AG04449 (cell line): ENCODE data around the gene FLT1.

Source experiments
- CTCF ChIA-PET: fragments of 350-600 bp; formaldehyde crosslinking; extraction: SDS; loops from one replicate; lab custom pipeline; 2021; ENCODE audit warnings: antibody characterized with exemption; lab: Yijun Ruan, JAX
- POLR2A ChIA-PET: fragments of 400-600, 350-600 bp; formaldehyde crosslinking; extraction: SDS; loops from one replicate; lab custom pipeline; 2020; ENCODE audit warnings: antibody characterized with exemption, inconsistent platforms; lab: Yijun Ruan, JAX
- DNase-seq: peaks from one replicate; pipeline ENCODE4 v3.0.0-alpha.2; 2010; ENCODE audit warnings: low read depth, low spot score
- H3K4me3 ChIP-seq: 2 replicates; pipeline ENCODE4 v1.5.1; 2011; ENCODE audit warnings: low read depth, mild to moderate bottlenecking, control low read depth, low read length
- TF ChIP-seq, protein P1 (sequence below): IDR thresholded peaks from one replicate; pipeline ENCODE4 v1.5.1; 2011; ENCODE audit warnings: mild to moderate bottlenecking, moderate library complexity, low read length, control low read depth, inconsistent platforms; ENCODE audit not compliant: insufficient read depth; ENCODE audit errors: missing control alignments

Gene FLT1

DNA sequence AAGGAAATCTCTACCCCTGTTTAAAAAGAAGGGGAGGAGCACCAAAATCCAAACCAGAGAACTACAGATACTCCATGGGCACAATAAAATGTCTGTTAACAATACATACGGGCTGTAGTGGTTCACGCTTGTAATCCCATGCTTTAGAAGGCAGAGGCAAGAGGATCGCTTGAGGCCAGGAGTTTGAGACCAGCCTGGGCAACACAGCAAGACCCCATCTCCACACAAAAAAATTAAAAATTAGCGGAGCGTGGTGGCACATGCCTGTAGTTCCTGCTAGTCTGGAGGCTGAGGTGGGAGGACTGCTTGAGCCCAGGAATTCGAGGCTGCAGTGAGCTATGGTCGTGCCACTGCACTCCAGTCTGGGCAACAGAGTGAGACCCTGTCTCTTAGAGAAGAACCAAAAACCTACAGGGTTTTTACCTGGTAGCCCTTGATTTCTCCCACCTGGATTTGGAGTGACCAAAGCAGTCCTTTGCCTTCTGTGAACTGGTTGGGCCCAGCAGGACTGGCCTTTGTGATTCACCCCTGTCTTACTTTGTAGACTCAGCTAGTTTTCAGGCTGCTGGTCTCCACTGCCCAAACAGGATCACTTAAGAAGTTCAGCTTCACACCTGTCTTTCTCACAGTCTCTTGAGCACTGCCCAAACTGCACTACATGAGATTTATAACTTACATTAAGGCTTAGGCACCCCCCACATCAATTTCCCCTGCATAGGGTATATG is 38.7 kb upstream of the FLT1 start:
- TF ChIP-seq, protein P1, sequence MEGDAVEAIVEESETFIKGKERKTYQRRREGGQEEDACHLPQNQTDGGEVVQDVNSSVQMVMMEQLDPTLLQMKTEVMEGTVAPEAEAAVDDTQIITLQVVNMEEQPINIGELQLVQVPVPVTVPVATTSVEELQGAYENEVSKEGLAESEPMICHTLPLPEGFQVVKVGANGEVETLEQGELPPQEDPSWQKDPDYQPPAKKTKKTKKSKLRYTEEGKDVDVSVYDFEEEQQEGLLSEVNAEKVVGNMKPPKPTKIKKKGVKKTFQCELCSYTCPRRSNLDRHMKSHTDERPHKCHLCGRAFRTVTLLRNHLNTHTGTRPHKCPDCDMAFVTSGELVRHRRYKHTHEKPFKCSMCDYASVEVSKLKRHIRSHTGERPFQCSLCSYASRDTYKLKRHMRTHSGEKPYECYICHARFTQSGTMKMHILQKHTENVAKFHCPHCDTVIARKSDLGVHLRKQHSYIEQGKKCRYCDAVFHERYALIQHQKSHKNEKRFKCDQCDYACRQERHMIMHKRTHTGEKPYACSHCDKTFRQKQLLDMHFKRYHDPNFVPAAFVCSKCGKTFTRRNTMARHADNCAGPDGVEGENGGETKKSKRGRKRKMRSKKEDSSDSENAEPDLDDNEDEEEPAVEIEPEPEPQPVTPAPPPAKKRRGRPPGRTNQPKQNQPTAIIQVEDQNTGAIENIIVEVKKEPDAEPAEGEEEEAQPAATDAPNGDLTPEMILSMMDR, result no peak
- H3K4me3 ChIP-seq, result no peak overlapping the region
- CTCF ChIA-PET, result interaction anchor here (0.7 to 1.7 kb wide), 3 partner anchors 9 to 103 kb away, joined by 3 to 5 read pairs (median 4); no protein-coding TSS in a partner anchor
- POLR2A ChIA-PET, result interaction anchor here (0.7 kb wide), 1 partner anchor 36 kb away, joined by 3 read pairs; no protein-coding TSS in a partner anchor
- no peak for DNase-seq

DNA sequence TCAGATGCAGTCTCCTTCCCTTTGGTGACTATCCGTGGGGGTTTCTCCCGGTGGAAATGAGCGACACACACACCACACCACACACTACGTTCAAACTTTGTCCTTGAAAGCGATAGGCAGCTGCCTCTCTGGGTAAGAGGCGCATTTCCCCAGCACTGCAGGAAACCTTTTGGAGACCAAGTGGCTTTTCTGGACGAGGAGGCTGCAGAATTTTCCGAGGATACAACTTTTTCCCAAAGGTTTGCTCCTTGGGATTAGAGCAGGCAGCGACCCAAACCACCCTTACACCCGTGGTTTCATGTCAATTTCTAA is 38.2 kb upstream of the FLT1 start:
- ChIA-PET POLR2A (interaction anchor here (0.6 kb wide), 1 partner anchor 78 kb away, joined by 4 read pairs; no protein-coding TSS in a partner anchor), CTCF (no interaction called here)
- TF ChIP-seq, protein P1, result no peak
- peak overlapping the region; percentile 56 for H3K4me3 ChIP-seq
- no peak for DNase-seq

DNA sequence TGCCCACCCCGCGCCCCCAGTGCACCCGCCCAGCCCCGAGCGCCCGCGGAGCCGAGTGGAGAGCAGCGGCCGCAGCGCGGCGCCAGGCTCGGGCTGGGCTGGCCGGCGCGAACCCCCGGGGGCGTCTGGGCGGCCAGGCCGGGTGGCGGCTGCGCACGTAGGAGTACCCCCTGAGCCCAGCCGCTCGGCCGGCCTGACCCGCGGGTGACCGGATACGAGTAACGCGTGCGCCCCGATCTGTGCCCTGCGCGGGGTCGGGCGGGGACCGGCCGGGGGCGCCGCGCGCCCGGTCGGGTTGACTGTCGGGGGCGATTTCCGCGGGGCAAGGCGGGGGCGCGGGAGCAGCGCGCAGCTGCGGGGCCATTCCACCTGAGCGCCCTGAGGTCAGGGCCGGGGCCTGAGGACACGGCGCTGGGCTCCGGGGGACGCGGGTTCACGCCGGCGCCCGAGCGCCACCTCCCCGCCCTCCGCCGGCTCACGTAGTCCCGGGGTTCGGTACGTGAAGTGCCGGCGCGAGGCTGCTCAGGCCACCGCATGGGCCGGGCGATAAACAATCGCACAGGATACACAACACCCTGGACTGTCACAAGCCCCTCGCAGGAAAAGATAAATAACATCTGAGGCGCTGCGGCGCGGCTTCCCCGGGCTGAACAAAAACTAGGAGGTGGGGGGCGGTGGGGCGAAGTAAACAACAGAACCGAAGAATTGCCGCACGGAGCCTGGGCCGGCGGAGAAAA is 37.6 kb upstream of the FLT1 start:
- no peak for DNase-seq
- TF ChIP-seq, protein P1, result no peak
- ChIA-PET CTCF (interaction anchor here (0.9 kb wide), 1 partner anchor 123 kb away, joined by 3 read pairs; no protein-coding TSS in a partner anchor), POLR2A (interaction anchor here (0.6 kb wide), 1 partner anchor 78 kb away, joined by 4 read pairs; no protein-coding TSS in a partner anchor)
- peak overlapping the region; percentile 56 for H3K4me3 ChIP-seq

DNA sequence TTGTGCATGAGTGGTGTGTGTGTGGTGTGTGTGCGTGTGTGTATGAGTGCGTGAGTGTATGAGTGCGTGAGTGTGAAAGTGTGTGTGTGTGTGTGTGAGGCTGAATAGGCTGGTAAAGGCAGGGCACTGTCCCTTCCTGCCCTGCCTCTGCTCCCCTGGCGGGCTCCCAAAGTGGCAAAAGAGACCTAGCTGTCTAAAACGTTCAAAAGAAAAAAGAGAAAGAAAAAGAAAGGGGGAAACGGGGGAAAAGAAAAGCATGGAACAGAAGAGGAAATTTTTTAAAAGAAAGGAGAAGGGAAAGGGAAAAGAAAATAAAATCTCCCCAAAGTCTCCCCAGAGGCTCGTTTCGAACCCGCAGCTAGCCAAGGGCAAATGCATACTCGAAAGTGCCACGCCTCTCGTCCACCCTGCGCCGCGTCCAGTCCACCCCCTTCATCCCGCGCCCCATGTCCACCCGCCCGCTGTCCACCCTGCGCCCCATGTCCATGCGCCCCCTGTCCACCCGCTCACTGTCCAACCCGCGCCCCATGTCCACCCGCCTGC is 37.0 kb upstream of the FLT1 start:
- DNase-seq, result no peak
- TF ChIP-seq, protein P1, result no peak
- ChIA-PET CTCF (interaction anchor here (0.9 to 3.1 kb wide), 3 partner anchors 107 to 207 kb away, joined by 3 to 19 read pairs (median 4); no protein-coding TSS in a partner anchor), POLR2A (interaction anchor here (1.0 kb wide), 1 partner anchor 39 kb away, joined by 3 read pairs; no protein-coding TSS in a partner anchor)
- H3K4me3 ChIP-seq, result peak overlapping the region; percentile 56

DNA sequence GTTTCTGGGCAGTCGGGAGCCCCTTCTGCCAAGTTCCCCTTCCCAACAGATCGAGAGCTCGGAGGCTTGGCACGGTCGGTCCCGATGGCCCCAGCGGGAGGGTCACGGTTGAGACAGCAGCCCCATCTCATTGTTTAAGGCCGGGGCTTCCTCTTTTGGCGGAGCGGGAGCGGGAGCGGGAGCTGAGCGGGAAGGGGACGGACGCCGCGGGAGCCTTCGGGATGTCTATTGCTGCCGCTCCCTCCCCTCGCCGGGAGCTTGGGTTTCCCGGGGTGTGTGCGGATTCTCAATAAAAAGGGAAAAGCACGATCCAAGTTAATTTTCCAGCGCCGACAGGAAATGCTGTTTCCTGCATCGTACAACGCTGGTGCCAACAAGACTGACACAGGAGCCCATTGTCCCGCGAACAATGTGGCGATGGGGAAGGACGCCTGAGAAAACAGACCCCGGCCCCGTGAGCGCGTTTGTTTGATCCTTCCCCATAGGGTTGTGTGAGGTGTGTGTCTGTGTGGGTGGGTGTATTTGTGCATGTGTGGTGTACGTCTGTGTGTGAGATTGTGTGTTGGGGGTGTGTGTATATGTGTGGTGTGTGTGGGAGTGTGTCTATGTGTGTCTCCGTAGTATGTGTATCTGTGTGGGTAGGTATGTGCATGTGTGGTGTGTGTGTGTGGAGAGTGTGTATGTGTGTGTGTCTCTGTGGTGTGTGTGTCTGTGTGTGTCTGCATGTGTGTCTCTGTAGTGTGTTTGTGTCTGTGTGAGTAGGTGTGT is 36.3 kb upstream of the FLT1 start:
- peak overlapping the region; percentile 56 for H3K4me3 ChIP-seq
- POLR2A ChIA-PET, result interaction anchor here (1.0 kb wide), 1 partner anchor 39 kb away, joined by 3 read pairs; no protein-coding TSS in a partner anchor
- DNase-seq, result no peak
- TF ChIP-seq, protein P1, result no peak
- CTCF ChIA-PET, result interaction anchor here (0.7 to 3.1 kb wide), 6 partner anchors 9 to 206 kb away, joined by 3 to 19 read pairs (median 4); partner anchors contain the start of gene POMP
